Suprapubic skin (tissue), 3 donors: ENCODE measurements around the gene ASTE1.
"Not testable (repeated sequence)": the region's sequence is repeated elsewhere in the genome, so short reads cannot be mapped to it uniquely, and the experiment has no call there.

Experiments
- POLR2AphosphoS5 ChIP-seq, 3 donors: sonication (generic); formaldehyde crosslinking; IDR thresholded peaks; one replicate each; pipeline ENCODE4 v1.6.1; 2017; ENCODE audit warnings: antibody characterized with exemption in 3 of 3
- TF ChIP-seq, protein P1 (sequence below), 2 donors: fragments of 200-600 bp in 1 of 2; fragments of 450-650 bp in 1 of 2; sonication (generic) in 1 of 2; IDR thresholded peaks; one replicate each; pipeline ENCODE4 v1.5.1; 2016 to 2019; ENCODE audit warnings: antibody characterized with exemption in 2 of 2, mild to moderate bottlenecking in 1 of 2, moderate library complexity in 1 of 2

DNA sequence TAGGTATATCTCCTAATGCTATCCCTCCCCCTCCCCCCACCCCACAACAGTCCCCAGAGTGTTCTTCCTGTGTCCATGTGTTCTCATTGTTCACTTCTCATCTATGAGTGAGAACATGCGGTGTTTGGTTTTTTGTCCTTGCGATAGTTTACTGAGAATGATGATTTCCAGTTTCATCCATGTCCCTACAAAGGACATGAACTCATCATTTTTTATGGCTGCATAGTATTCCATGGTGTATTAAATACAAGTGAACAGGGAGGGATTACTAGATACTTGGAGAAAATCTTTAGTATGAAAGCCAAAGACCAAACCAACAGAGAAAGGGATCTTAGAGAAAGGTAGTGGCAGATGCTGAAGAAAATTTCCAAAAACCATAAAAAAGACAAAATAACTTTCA lies 54.0 kb downstream of the ASTE1 start:
- TF ChIP-seq, protein P1, sequence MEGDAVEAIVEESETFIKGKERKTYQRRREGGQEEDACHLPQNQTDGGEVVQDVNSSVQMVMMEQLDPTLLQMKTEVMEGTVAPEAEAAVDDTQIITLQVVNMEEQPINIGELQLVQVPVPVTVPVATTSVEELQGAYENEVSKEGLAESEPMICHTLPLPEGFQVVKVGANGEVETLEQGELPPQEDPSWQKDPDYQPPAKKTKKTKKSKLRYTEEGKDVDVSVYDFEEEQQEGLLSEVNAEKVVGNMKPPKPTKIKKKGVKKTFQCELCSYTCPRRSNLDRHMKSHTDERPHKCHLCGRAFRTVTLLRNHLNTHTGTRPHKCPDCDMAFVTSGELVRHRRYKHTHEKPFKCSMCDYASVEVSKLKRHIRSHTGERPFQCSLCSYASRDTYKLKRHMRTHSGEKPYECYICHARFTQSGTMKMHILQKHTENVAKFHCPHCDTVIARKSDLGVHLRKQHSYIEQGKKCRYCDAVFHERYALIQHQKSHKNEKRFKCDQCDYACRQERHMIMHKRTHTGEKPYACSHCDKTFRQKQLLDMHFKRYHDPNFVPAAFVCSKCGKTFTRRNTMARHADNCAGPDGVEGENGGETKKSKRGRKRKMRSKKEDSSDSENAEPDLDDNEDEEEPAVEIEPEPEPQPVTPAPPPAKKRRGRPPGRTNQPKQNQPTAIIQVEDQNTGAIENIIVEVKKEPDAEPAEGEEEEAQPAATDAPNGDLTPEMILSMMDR (IDR thresholded peaks at IDR 0.05), result not testable (repeated sequence)
- TF ChIP-seq POLR2AphosphoS5 (IDR thresholded peaks at IDR 0.05), result not testable (repeated sequence)
